ENCODE measurements around the gene SLAMF6.

- TF ChIP-seq, protein P1, sequence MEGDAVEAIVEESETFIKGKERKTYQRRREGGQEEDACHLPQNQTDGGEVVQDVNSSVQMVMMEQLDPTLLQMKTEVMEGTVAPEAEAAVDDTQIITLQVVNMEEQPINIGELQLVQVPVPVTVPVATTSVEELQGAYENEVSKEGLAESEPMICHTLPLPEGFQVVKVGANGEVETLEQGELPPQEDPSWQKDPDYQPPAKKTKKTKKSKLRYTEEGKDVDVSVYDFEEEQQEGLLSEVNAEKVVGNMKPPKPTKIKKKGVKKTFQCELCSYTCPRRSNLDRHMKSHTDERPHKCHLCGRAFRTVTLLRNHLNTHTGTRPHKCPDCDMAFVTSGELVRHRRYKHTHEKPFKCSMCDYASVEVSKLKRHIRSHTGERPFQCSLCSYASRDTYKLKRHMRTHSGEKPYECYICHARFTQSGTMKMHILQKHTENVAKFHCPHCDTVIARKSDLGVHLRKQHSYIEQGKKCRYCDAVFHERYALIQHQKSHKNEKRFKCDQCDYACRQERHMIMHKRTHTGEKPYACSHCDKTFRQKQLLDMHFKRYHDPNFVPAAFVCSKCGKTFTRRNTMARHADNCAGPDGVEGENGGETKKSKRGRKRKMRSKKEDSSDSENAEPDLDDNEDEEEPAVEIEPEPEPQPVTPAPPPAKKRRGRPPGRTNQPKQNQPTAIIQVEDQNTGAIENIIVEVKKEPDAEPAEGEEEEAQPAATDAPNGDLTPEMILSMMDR (IDR thresholded peaks at IDR 0.05): no peak
- TF ChIP-seq EP300 (IDR thresholded peaks at IDR 0.05): no peak
- no peak for TF ChIP-seq POLR2A (IDR thresholded peaks at IDR 0.05)
These were observed 84.6 kb downstream of the SLAMF6 start for GRCh38 chr1:160438317-160438918.

All from ovary (tissue), 3 donors.